H9 (cell line): Measurements from ENCODE around the gene SPRR3. TPM values are rescaled to one million over a fixed set of nuclear protein-coding genes. Genes with fewer than 3 reads are reported as not detected.

Experiments
- DNase-seq: peaks from one replicate; pipeline ENCODE4 v3.0.0-alpha.2; 2017
- H2AFZ ChIP-seq: one replicate; pipeline ENCODE4 v1.6.1; 2013; ENCODE audit warnings: mild to moderate bottlenecking, low read length, control low read depth, moderate library complexity
- H2AK5ac ChIP-seq: 2 replicates; pipeline ENCODE4 v1.6.1; 2013; ENCODE audit warnings: low read length, control low read depth, mixed read lengths; ENCODE audit not compliant: insufficient read length
- H2BK120ac ChIP-seq: one replicate; pipeline ENCODE4 v1.6.1; 2013; ENCODE audit warnings: low read depth, mild to moderate bottlenecking, low read length, control low read depth, inconsistent platforms; ENCODE audit not compliant: poor library complexity, severe bottlenecking
- H2BK12ac ChIP-seq: 2 replicates; pipeline ENCODE4 v1.6.1; 2013; ENCODE audit warnings: low read length, control low read depth, mixed read lengths, low read depth; ENCODE audit not compliant: insufficient read length
- H2BK15ac ChIP-seq: 2 replicates; pipeline ENCODE4 v1.6.1; 2013; ENCODE audit warnings: low read depth, low read length, control low read depth
- H2BK20ac ChIP-seq: one replicate; pipeline ENCODE4 v1.6.1; 2013; ENCODE audit warnings: low read depth, mild to moderate bottlenecking, low read length, control low read depth, inconsistent platforms; ENCODE audit not compliant: poor library complexity, severe bottlenecking
- H2BK5ac ChIP-seq: 2 replicates; pipeline ENCODE4 v1.6.1; 2013; ENCODE audit warnings: low read length, control low read depth, mixed read lengths; ENCODE audit not compliant: insufficient read length
- H3K14ac ChIP-seq: 2 replicates; pipeline ENCODE4 v1.6.1; 2013; ENCODE audit warnings: low read length, control low read depth; ENCODE audit not compliant: insufficient read depth
- H3K18ac ChIP-seq: 2 replicates; pipeline ENCODE4 v1.6.1; 2013; ENCODE audit warnings: low read depth, mild to moderate bottlenecking, mixed read lengths, low read length, control low read depth; ENCODE audit not compliant: insufficient read length
- H3K23ac ChIP-seq: 2 replicates; pipeline ENCODE4 v1.6.1; 2013; ENCODE audit warnings: low read length, control low read depth, mixed read lengths, low read depth; ENCODE audit not compliant: insufficient read length
- H3K23me2 ChIP-seq: 2 replicates; pipeline ENCODE4 v1.6.1; 2013; ENCODE audit warnings: low read depth, mild to moderate bottlenecking, mixed read lengths, low read length, control low read depth; ENCODE audit not compliant: insufficient read length, poor library complexity, severe bottlenecking
- H3K27ac ChIP-seq: 2 replicates; pipeline ENCODE4 v1.5.1; 2013; ENCODE audit warnings: low read length, control low read depth, mixed read lengths, low read depth; ENCODE audit not compliant: insufficient read length
- H3K27me3 ChIP-seq: 2 replicates; pipeline ENCODE4 v1.6.1; 2013; ENCODE audit warnings: low read length, control low read depth, inconsistent platforms; ENCODE audit not compliant: insufficient read depth
- H3K4ac ChIP-seq: 2 replicates; pipeline ENCODE4 v1.6.1; 2013; ENCODE audit warnings: low read depth, mild to moderate bottlenecking, control low read depth, inconsistent platforms, low read length, moderate library complexity
- H3K4me1 ChIP-seq: 2 replicates; pipeline ENCODE4 v1.6.1; 2013; ENCODE audit warnings: low read length, control low read depth, inconsistent platforms; ENCODE audit not compliant: insufficient read depth
- H3K4me2 ChIP-seq: 2 replicates; pipeline ENCODE4 v1.6.1; 2013; ENCODE audit warnings: low read length, control low read depth, mixed read lengths; ENCODE audit not compliant: insufficient read length, insufficient read depth
- H3K56ac ChIP-seq: 2 replicates; pipeline ENCODE4 v1.6.1; 2013; ENCODE audit warnings: low read depth, mild to moderate bottlenecking, mixed read lengths, low read length, control low read depth; ENCODE audit not compliant: insufficient read length
- H3K79me1 ChIP-seq: 2 replicates; pipeline ENCODE4 v1.6.1; 2013; ENCODE audit warnings: low read depth, mild to moderate bottlenecking, moderate library complexity, low read length, control low read depth, inconsistent platforms; ENCODE audit not compliant: insufficient read depth, poor library complexity, severe bottlenecking
- H3K79me2 ChIP-seq: 2 replicates; pipeline ENCODE4 v1.6.1; 2013; ENCODE audit warnings: low read length, control low read depth, inconsistent platforms; ENCODE audit not compliant: insufficient read depth
- H3K9ac ChIP-seq: 2 replicates; pipeline ENCODE4 v1.6.1; 2013; ENCODE audit warnings: low read length, control low read depth, mixed read lengths; ENCODE audit not compliant: insufficient read length; ENCODE audit errors: extremely low read depth
- H3K9me3 ChIP-seq: one replicate; pipeline ENCODE4 v1.6.1; 2013; ENCODE audit warnings: low read depth, low read length, inconsistent platforms; ENCODE audit not compliant: control insufficient read depth
- H3T11ph ChIP-seq: one replicate; pipeline ENCODE4 v1.6.1; 2013; ENCODE audit warnings: mild to moderate bottlenecking, low read length, control low read depth, inconsistent platforms
- H4K20me1 ChIP-seq: one replicate; pipeline ENCODE4 v1.6.1; 2013; ENCODE audit not compliant: control insufficient read depth, insufficient read length, insufficient read depth
- H4K5ac ChIP-seq: 2 replicates; pipeline ENCODE4 v1.6.1; 2013; ENCODE audit warnings: low read depth, mild to moderate bottlenecking, mixed read lengths, low read length, control low read depth; ENCODE audit not compliant: insufficient read length
- H4K8ac ChIP-seq: replicated peaks from 2 replicates; pipeline ENCODE4 v1.6.1; 2013; ENCODE audit warnings: low read length, control low read depth, mixed read lengths, low read depth; ENCODE audit not compliant: insufficient read length
- H4K91ac ChIP-seq: 2 replicates; pipeline ENCODE4 v1.6.1; 2013; ENCODE audit warnings: low read depth, mild to moderate bottlenecking, moderate library complexity, mixed read lengths, low read length, control low read depth; ENCODE audit not compliant: insufficient read length
- H3K27ac Mint-ChIP-seq, 3 experiments: 2 replicates in 2 of 3; 3 replicates in 1 of 3; pipeline ENCODE4 v1.8.0; 2020 to 2021; ENCODE audit warnings: mixed read lengths in 3 of 3, mild to moderate bottlenecking in 1 of 3, moderate library complexity in 1 of 3
- H3K27me3 Mint-ChIP-seq: 2 replicates; pipeline ENCODE4 v1.8.0; 2021; ENCODE audit warnings: low read depth, mild to moderate bottlenecking, moderate library complexity, mixed read lengths
- H3K36me3 Mint-ChIP-seq, 3 experiments: 2 replicates in 2 of 3; 3 replicates in 1 of 3; pipeline ENCODE4 v1.8.0; 2020 to 2021; ENCODE audit warnings: low read depth in 3 of 3, mixed read lengths in 3 of 3; ENCODE audit not compliant: insufficient read depth in 1 of 3
- H3K4me1 Mint-ChIP-seq, 2 experiments: 2 replicates each; pipeline ENCODE4 v1.8.0; 2020; ENCODE audit warnings: mixed read lengths in 2 of 2
- H3K4me3 Mint-ChIP-seq, 2 experiments: 2 replicates in 1 of 2; 3 replicates in 1 of 2; pipeline ENCODE4 v1.8.0; 2020 to 2021; ENCODE audit warnings: mild to moderate bottlenecking in 2 of 2, mixed read lengths in 2 of 2, moderate library complexity in 1 of 2
- H3K9me3 Mint-ChIP-seq, 2 experiments: 2 replicates in 1 of 2; 3 replicates in 1 of 2; pipeline ENCODE4 v1.8.0; 2020; ENCODE audit warnings: mild to moderate bottlenecking in 2 of 2, mixed read lengths in 2 of 2, moderate library complexity in 1 of 2
- CTCF ChIP-seq: fragments of 200-600 bp; sonication (generic); conservative IDR thresholded peaks from 3 replicates; pipeline ENCODE4 v1.8.0; 2021; ENCODE audit warnings: antibody characterized with exemption, mild to moderate bottlenecking
- WGBS: extraction: QIAGEN DNeasy Blood & Tissue Kit; methylation state at CpG from one replicate; pipeline ENCODE4 v1.1.7; 2013; ENCODE audit warnings: missing lambda C conversion rate, low lambda C conversion rate, mixed read lengths; ENCODE audit not compliant: insufficient read length; ENCODE audit errors: extremely low coverage; 5-methylcytosine and 5-hydroxymethylcytosine counted together
- total RNA-seq: library from RNA; stranded (reverse); gene quantifications from 2 replicates; pipeline ENCODE4 v1.2.1, GENCODE V29; 2021

SPRR3 gene
- total RNA-seq, 1 experiment from 2014 or later = not detected

- H2BK120ac ChIP-seq = no peak overlapping the region
- H2BK20ac ChIP-seq = no peak overlapping the region
- H4K5ac ChIP-seq = no peak overlapping the region
- no peaks in the 10 kb centered on the region for H3K4me1 ChIP-seq
- no peak overlapping the region for H3K56ac ChIP-seq
- no peaks in the 10 kb centered on the region for H3K27me3 ChIP-seq
- H3K9ac ChIP-seq = no peak overlapping the region
- H3K14ac ChIP-seq = no peak overlapping the region
- no peak overlapping the region for H3K4me2 ChIP-seq
- H2AFZ ChIP-seq = no peak overlapping the region
- no peak overlapping the region for H2AK5ac ChIP-seq
- TF ChIP-seq CTCF = no peak
- no peak overlapping the region for H3K27ac ChIP-seq
- no peaks in the 10 kb centered on the region for H3K4me1 Mint-ChIP-seq
- no peak overlapping the region for H4K91ac ChIP-seq
- no peak overlapping the region for H2BK5ac ChIP-seq
- H2BK15ac ChIP-seq = no peak overlapping the region
- H3K9me3 Mint-ChIP-seq = peaks cover 0 to 11% of the 10 kb centered on the region in 2 experiments; a peak in 3 of 5 replicates
- H4K20me1 ChIP-seq = no peaks in the 10 kb centered on the region
- H3K36me3 Mint-ChIP-seq = no peaks in the 10 kb centered on the region
- H3K79me1 ChIP-seq = no peaks in the 10 kb centered on the region
- no peak overlapping the region for H3K23ac ChIP-seq
- H3K9me3 ChIP-seq = no peaks in the 10 kb centered on the region
- no peak overlapping the region for H3K27ac Mint-ChIP-seq
- H4K8ac ChIP-seq = no peak overlapping the region
- H3K23me2 ChIP-seq = no peaks in the 10 kb centered on the region
- no CpG with 5 or more reads among the region's 2 CpGs for WGBS
- DNase-seq = no peak
- no peaks in the 10 kb centered on the region for H3K79me2 ChIP-seq
- no peak overlapping the region for H2BK12ac ChIP-seq
- H3K27me3 Mint-ChIP-seq = peaks cover 20% of the 10 kb centered on the region
- no peak overlapping the region for H3K18ac ChIP-seq
- H3K4ac ChIP-seq = no peak overlapping the region
- no peak overlapping the region for H3K4me3 Mint-ChIP-seq
- no peak overlapping the region for H3T11ph ChIP-seq
These were observed 15.0 kb upstream of the SPRR3 start for GRCh38 chr1:152986578-152986977.
